K562 (cell line): Measurements from ENCODE around the gene NRN1L. TPM values are rescaled to one million over a fixed set of nuclear protein-coding genes. Genes with fewer than 3 reads are reported as not detected.
A peak's percentile ranks its signal among the peaks of the same experiment; 100 is the strongest.

Source experiments
- BCLAF1 ChIP-seq, 2 experiments: fragments of 450-650 bp in 1 of 2; IDR thresholded peaks; 2 replicates each; pipeline ENCODE4 v1.6.1; 2011 to 2017; ENCODE audit warnings: low read depth in 2 of 2, antibody characterized with exemption in 1 of 2, borderline replicate concordance in 1 of 2, low read length in 1 of 2, mild to moderate bottlenecking in 1 of 2, mixed read lengths in 1 of 2; ENCODE audit not compliant: control insufficient read depth in 1 of 2
- CAMTA2 ChIP-seq: fragments of 250-450 bp; sonication (Bioruptor Pico); conservative IDR thresholded peaks from 2 replicates; pipeline ENCODE4 v1.5.1; 2022
- CBFA2T2 ChIP-seq: fragments of 450-650 bp; conservative IDR thresholded peaks from 2 replicates; pipeline ENCODE4 v1.6.1; 2017; ENCODE audit warnings: mild to moderate bottlenecking
- E2F8 ChIP-seq: fragments of 450-650 bp; IDR thresholded peaks from 2 replicates; pipeline ENCODE4 v1.7.1; 2018; ENCODE audit warnings: mild to moderate bottlenecking, low read depth; ENCODE audit not compliant: partially characterized antibody
- ELF2 ChIP-seq: fragments of 250-450 bp; sonication (Bioruptor Pico); IDR thresholded peaks from 2 replicates; pipeline ENCODE4 v1.5.0; 2021; ENCODE audit warnings: mild to moderate bottlenecking
- ETV5 ChIP-seq: sonication (generic); formaldehyde crosslinking; IDR thresholded peaks from 2 replicates; pipeline ENCODE4 v1.4.0; 2020; ENCODE audit warnings: low read depth, mild to moderate bottlenecking, missing genetic modification reagents
- GABPB2 ChIP-seq: fragments of 250-450 bp; sonication (Bioruptor Pico); conservative IDR thresholded peaks from 2 replicates; pipeline ENCODE4 v1.5.1; 2021; ENCODE audit warnings: mild to moderate bottlenecking
- HDAC2 ChIP-seq: fragments of 450-650 bp; IDR thresholded peaks from 2 replicates; pipeline ENCODE4 v1.6.1; 2016; ENCODE audit warnings: mild to moderate bottlenecking
- KDM5B ChIP-seq: fragments of 200-600 bp; sonication (generic); IDR thresholded peaks from 2 replicates; pipeline ENCODE4 v1.6.1; 2012; ENCODE audit warnings: low read depth, mild to moderate bottlenecking, moderate library complexity, low read length, control low read depth, inconsistent platforms; ENCODE audit not compliant: insufficient replicate concordance
- MAX ChIP-seq: sonication (generic); formaldehyde crosslinking; IDR thresholded peaks from 2 replicates; pipeline ENCODE4 v1.9.0; 2022; ENCODE audit warnings: mild to moderate bottlenecking, missing genetic modification reagents
- MBD1 ChIP-seq: fragments of 250-450 bp; sonication (Bioruptor Pico); IDR thresholded peaks from 2 replicates; pipeline ENCODE4 v1.8.0; 2022; ENCODE audit warnings: inconsistent platforms
- MTA2 ChIP-seq: fragments of 450-650 bp; IDR thresholded peaks from 2 replicates; pipeline ENCODE4 v1.6.1; 2016; ENCODE audit warnings: low read depth
- POU5F1 ChIP-seq: fragments of 150-350 bp; IDR thresholded peaks from 2 replicates; pipeline ENCODE4 v1.6.1; 2014; ENCODE audit warnings: borderline replicate concordance, low read length, low read depth, mild to moderate bottlenecking; ENCODE audit not compliant: partially characterized antibody
- PPARD ChIP-seq: fragments of 250-450 bp; sonication (Bioruptor Pico); IDR thresholded peaks from 2 replicates; pipeline ENCODE4 v1.8.0; 2022; ENCODE audit warnings: inconsistent platforms, mild to moderate bottlenecking, moderate library complexity
- SP1 ChIP-seq: sonication (generic); formaldehyde crosslinking; IDR thresholded peaks from 2 replicates; pipeline ENCODE4 v1.8.1; 2022; ENCODE audit warnings: mild to moderate bottlenecking, missing genetic modification reagents
- WHSC1 ChIP-seq: IDR thresholded peaks from one replicate; pipeline ENCODE4 v1.6.1; 2012; ENCODE audit warnings: low read length, control low read depth, inconsistent platforms
- ZNF253 ChIP-seq: fragments of 250-450 bp; sonication (Bioruptor Pico); conservative IDR thresholded peaks from 2 replicates; pipeline ENCODE4 v1.6.1; 2021; ENCODE audit warnings: mild to moderate bottlenecking
- ZNF316 ChIP-seq: fragments of 450-650 bp; IDR thresholded peaks from 2 replicates; pipeline ENCODE4 v1.6.1; 2016
- ZNF445 ChIP-seq: fragments of 250-450 bp; sonication (Bioruptor Pico); IDR thresholded peaks from 2 replicates; pipeline ENCODE4 v1.4.0; 2020; ENCODE audit warnings: low read depth, mild to moderate bottlenecking, moderate library complexity
- ZNF57 ChIP-seq: fragments of 450-650 bp; formaldehyde crosslinking; IDR thresholded peaks from 2 replicates; pipeline ENCODE4 v1.4.0; 2020; ENCODE audit warnings: mild to moderate bottlenecking, moderate library complexity
- ZNF699 ChIP-seq: fragments of 250-450 bp; sonication (Bioruptor Pico); IDR thresholded peaks from 2 replicates; pipeline ENCODE4 v1.8.0; 2021; ENCODE audit warnings: mild to moderate bottlenecking, moderate library complexity; ENCODE audit not compliant: insufficient replicate concordance
- polyA plus RNA-seq, 8 experiments: library from polyadenylated mRNA; depleted of rRNA in 4 of 8; stranded (reverse) in 5 of 8; unstranded in 3 of 8; fragments of >200 nt; fragmentation: Nextera tagmentation in 2 of 8; fragmentation: Illumina TruSeq in 1 of 8; extraction: Ambion mirVana in 2 of 8; extraction: Trizol in 1 of 8; gene quantifications; 2 replicates each; pipeline versions ENCODE4 v1.2.1 to v1.2.3, GENCODE V29; 2011 to 2014; ENCODE audit warnings: inconsistent platforms in 1 of 8, missing spikeins in 1 of 8
- total RNA-seq, 7 experiments: library from RNA; depleted of rRNA in 6 of 7; stranded (reverse); fragments of >200 nt in 6 of 7; fragmentation: Illumina TruSeq in 2 of 7; extraction: Trizol in 2 of 7; gene quantifications; 2 replicates each; pipeline versions ENCODE4 v1.2.1 to v1.2.3, GENCODE V29; 2011 to 2021; ENCODE audit warnings: low replicate concordance in 1 of 7

NRN1L gene
- total and polyA plus RNA-seq, 9 of the 15 experiments (the other 6 are each of a cell fraction or from before 2014, with no cell fraction given) = 0.22 to 0.86 (median 0.61) TPM; not detected in 5

GRCh38 chr16:67846320-67847063 is 38.2 kb upstream of the NRN1L start, which contains the start of gene NUTF2 (continued):
- TF ChIP-seq ZNF445 (0 out of 2 replicates have a peak, but pooled peaks have one; percentile 41), MAX (CRISPR knock-in tag) (peak; percentile 88), E2F8 (peak; percentile 88), PPARD (CRISPR knock-in tag) (no peak), ZNF316 (no peak), GABPB2 (CRISPR knock-in tag) (no peak), MBD1 (no peak), CBFA2T2 (no peak), MTA2 (no peak), POU5F1 (no peak), ELF2 (CRISPR knock-in tag) (no peak), KDM5B (peak; percentile 76), ZNF699 (no peak), SP1 (CRISPR knock-in tag) (peak; percentile 90), CAMTA2 (CRISPR knock-in tag) (no peak), BCLAF1 (IDR thresholded peaks at IDR 0.05; ENCODE audit: borderline replicate concordance in 1 of 2, control insufficient read depth in 1 of 2, low read depth in 2 of 2, low read length in 1 of 2) (peak in 1 of 2 experiments; percentile 72; a peak in 1 of 4 replicates), HDAC2 (0 out of 2 replicates have a peak, but pooled peaks have one; percentile 42), ETV5 (CRISPR knock-in tag) (peak; percentile 78), WHSC1 (no peak), ZNF57 (CRISPR knock-in tag) (no peak), ZNF253 (no peak)
